Effector CD4-positive, alpha-beta T cell (primary cell): ENCODE results near the gene ANHX.

ENCODE experiments used
- DNase-seq: peaks from one replicate; pipeline ENCODE4 v3.0.0-alpha.2; 2020

ANHX gene

DNA sequence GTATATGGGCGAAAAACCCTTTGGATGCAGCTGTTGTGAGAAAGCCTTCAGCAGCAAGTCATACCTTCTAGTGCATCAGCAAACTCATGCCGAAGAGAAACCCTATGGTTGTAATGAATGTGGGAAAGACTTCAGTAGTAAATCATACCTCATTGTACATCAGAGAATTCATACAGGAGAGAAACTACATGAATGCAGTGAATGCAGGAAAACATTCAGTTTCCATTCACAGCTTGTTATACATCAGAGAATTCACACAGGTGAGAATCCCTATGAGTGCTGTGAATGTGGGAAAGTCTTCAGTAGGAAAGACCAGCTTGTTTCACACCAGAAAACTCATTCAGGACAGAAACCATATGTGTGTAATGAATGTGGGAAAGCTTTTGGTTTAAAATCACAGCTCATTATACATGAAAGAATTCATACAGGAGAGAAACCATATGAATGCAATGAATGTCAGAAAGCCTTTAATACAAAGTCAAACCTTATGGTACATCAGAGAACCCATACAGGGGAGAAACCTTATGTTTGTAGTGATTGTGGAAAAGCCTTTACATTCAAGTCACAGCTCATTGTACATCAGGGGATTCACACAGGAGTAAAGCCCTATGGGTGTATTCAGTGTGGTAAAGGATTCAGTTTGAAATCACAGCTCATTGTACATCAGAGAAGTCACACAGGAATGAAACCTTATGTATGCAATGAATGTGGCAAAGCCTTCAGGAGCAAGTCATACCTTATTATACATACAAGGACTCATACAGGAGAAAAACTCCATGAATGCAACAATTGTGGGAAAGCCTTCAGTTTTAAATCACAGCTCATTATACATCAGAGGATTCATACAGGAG, 33.0 kb downstream of the ANHX start:
- no peak for DNase-seq

DNA sequence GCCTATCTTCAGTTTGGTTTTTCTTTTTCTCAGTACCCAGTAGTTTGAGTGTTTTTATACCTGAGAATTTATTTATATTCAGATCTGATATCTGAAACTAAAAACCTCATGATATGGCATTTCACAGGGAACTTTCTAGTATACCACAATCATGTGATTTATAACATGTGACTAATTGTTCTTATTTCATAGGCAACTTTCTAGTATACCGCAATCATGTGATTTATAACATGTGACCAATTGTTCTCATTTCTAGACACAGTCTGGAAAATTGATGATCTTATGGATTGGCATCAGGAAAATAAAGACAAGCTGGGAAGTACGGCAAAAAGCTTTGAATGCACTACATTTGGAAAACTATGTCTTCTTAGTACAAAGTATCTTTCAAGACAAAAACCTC, 33.8 kb downstream of the ANHX start:
- DNase-seq = no peak

DNA sequence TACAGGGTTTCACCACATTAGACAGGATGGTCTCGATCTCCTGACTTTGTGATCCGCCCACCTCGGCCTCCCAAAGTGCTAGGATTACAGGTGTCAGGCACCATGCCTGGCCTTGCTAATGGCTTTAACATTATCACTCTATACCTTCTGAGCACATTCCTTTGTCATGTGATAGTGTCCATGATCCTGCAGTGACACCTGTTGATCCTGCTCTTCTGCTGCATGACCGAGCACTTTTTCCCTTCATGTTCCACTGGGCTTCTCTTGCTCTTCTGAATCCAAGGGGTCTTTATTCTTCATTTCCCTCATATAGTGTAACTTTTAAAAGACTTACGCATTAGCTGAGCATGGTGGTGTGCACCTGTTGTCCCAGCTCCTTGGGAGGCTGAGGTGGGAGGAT, 42.8 kb downstream of the ANHX start:
- DNase-seq = no peak

DNA sequence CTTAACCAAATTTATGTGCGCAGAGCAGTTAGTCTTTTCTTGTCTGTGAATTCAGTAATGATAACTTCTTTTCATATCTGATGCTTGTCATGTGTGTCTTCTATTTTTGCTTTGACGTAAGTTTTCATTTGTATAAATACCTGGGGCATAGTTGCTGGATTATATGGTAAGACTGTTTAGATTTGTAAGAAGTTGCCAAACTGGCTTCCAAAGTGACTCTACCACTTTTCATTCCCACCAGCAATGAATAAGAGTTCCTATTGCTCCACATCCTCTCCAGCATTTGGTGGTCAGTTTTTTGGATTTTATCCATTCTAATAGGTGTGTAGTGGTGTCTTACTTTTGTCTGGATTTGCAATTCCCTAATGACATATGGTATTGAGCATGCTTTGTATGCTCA, 45.5 kb downstream of the ANHX start:
- no peak for DNase-seq

DNA sequence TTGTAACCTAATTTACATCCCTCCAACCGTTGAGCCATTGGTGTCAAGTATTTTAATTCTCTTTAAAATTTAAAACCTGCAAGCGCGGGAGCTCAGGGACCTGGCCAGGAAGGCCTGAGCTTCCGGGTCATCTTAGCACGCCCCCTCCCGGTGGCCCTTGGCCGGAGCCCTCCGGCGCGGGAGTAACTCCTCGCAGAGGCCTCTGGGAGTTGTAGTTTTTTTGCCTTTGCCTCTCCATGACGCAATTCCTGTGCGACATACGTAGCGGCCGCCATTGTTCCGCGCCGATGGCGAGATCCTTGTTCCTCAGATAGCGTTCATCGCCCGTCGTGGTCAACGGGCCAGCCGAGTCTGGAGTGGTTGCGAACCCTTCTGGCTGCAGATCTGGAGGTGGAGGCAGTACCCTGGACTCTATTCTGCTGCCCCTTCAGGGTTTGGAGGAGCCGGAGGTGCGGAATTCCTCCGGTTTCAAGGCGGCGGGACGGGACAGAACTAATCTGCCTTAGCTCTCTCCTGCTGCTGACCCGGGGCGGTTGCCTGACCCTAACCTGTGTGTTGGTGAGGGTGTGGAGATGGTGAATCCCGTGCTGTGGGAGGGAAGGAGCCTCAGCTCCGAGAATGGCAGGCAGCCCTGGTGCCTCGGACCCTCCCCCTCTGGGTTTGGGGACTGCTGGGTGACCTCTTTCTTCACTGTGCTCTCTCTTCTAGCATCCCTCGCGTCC, 54.3 kb downstream of the ANHX start, which contains the start of gene ZNF268:
Gene ZNF268 (plus strand): TSS at position 258 of the 722 bp plus-strand sequence. CDS start 503 bp downstream, outside the sequence.
- DNase-seq = peak; percentile 81

DNA sequence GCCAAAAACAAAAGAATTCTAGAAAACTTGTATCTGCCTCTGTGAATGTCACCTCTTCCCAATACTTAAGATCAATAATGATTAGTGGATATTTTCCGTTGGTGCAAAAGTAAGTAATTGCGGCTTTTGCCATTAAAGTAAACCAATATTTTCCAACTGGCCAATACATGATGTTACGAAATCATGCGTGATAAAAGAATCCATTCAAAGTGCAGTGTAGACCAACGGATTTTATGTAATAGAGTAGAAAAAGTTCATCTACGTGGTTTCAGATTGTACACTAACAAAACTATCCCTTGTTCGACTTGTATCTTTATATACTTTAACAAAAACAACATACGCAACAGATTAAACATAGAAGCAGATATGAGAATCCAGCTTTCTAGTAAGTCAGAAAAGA, 55.0 kb downstream of the ANHX start:
- DNase-seq = no peak

DNA sequence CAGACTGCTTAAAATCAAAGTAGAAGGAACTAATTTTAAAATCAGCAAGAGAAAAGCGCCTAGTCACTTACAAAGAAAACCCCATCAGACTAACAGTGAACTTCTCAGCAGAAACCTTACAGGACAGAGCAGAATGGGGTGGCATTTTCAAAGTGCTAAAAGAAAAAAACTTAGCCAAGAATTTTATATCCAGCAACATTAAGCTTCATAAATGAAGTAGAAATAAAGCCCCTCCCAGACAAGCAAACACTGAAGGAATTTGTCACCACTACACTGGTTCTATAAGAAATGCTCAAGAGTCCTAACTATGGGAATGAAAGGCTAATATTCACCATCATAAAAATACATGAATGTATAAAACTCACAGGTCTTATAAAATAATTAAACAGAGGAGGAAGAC, 60.8 kb downstream of the ANHX start:
- DNase-seq = no peak

DNA sequence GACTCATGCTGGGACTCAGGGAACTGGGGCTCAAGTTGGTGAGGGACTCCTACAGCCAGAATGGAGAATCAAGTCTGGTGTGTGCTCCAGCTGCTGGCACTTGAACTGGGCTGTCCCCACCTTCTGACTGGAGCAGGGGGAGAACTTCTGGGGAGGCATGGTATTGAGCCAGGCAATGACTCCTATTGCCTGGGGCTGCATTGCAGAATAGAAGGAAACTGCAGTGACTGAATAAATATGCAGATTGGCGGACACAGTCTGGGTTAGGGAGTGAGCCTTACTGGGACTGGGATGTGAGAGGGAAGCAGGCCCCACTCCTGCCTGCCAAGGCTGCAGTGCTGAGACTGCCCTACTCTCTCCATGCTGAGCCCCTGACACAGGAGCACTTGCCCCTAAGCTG, 63.2 kb downstream of the ANHX start:
- no peak for DNase-seq
